Activated T-helper 9 cell treated with anti-CD3 and anti-CD28 coated beads, Interleukin-2, amount 50 U/mL, for 16 hours (primary cell): ENCODE data around the gene MAPK4.
"Not testable (repeated sequence)": the region's sequence is repeated elsewhere in the genome, so short reads cannot be mapped to it uniquely, and the experiment has no call there.

Experiments
- DNase-seq: peaks from one replicate; pipeline ENCODE4 v3.0.0-alpha.2; 2020; ENCODE audit warnings: low read depth

The MAPK4 gene

GRCh38 chr18:50680966-50681365, 121.1 kb downstream of the MAPK4 start:
- no peak for DNase-seq

- no peak for DNase-seq
Observed at GRCh38 chr18:50682852-50683251, 123.0 kb downstream of the MAPK4 start.

- no peak for DNase-seq
Observed at GRCh38 chr18:50686409-50686808, 126.5 kb downstream of the MAPK4 start.

GRCh38 chr18:50687491-50687890, 127.6 kb downstream of the MAPK4 start:
- DNase-seq, result no peak

- no peak for DNase-seq
Observed at GRCh38 chr18:50689578-50689977, 129.7 kb downstream of the MAPK4 start.

GRCh38 chr18:50694147-50694546, 134.3 kb downstream of the MAPK4 start:
- DNase-seq, result no peak

- DNase-seq, result no peak
Observed at GRCh38 chr18:50695431-50696176, 135.7 kb downstream of the MAPK4 start.

- no peak for DNase-seq
Observed at GRCh38 chr18:50696436-50696835, 136.5 kb downstream of the MAPK4 start.

GRCh38 chr18:50696929-50697328, 137.0 kb downstream of the MAPK4 start:
- no peak for DNase-seq

- DNase-seq, result no peak
Observed at GRCh38 chr18:50697509-50697908, 137.6 kb downstream of the MAPK4 start.

- DNase-seq, result no peak
Observed at GRCh38 chr18:50700245-50701165, 140.6 kb downstream of the MAPK4 start.

- DNase-seq, result no peak
Observed at GRCh38 chr18:50704357-50704940, 144.6 kb downstream of the MAPK4 start.

GRCh38 chr18:50706199-50706598, 146.3 kb downstream of the MAPK4 start:
- DNase-seq, result no peak

GRCh38 chr18:50706651-50707050, 146.8 kb downstream of the MAPK4 start:
- DNase-seq, result no peak

GRCh38 chr18:50707297-50707696, 147.4 kb downstream of the MAPK4 start:
- DNase-seq, result not testable (repeated sequence)

GRCh38 chr18:50707855-50708469, 148.1 kb downstream of the MAPK4 start:
- no peak for DNase-seq

- no peak for DNase-seq
Observed at GRCh38 chr18:50709193-50709592, 149.3 kb downstream of the MAPK4 start.

- no peak for DNase-seq
Observed at GRCh38 chr18:50711386-50711785, 151.5 kb downstream of the MAPK4 start.

GRCh38 chr18:50715919-50716318, 156.0 kb downstream of the MAPK4 start:
- no peak for DNase-seq

GRCh38 chr18:50716902-50717301, 157.0 kb downstream of the MAPK4 start:
- no peak for DNase-seq

- DNase-seq, result no peak
Observed at GRCh38 chr18:50717563-50717962, 157.7 kb downstream of the MAPK4 start.
